ENCODE data around the gene PGA3.
"Not testable (repeated sequence)": the region's sequence is repeated elsewhere in the genome, so short reads cannot be mapped to it uniquely, and the experiment has no call there.

- not testable (repeated sequence) for TF ChIP-seq EP300, CTCF, POLR2AphosphoS5 (IDR thresholded peaks at IDR 0.05)
Observed at GRCh38 chr11:61202950-61203746, at the start of gene PGA3.
